Activated CD8-positive, alpha-beta T cell treated with anti-CD3 and anti-CD28 coated beads for 36 hours (primary cell): ENCODE data around the gene TLCD1. TPM values are rescaled to one million over a fixed set of nuclear protein-coding genes. Genes with fewer than 3 reads are reported as not detected.

Experiments used
- ATAC-seq: fragments of 200-7000 bp; cut with Tn5 transposase; one replicate; pipeline ENCODE4 v1.10.0; 2021; ENCODE audit warnings: mild to moderate bottlenecking, moderate library complexity
- CTCF ChIA-PET: fragments of 350-600 bp; sonication (Branson Sonifier 250); formaldehyde crosslinking; loops from one replicate; lab custom pipeline; 2021; ENCODE audit warnings: antibody characterized with exemption; lab: Charles Lee
- POLR2A ChIA-PET: fragments of 350-600 bp; sonication (Branson Sonifier 250); formaldehyde crosslinking; loops from one replicate; lab custom pipeline; 2021; ENCODE audit warnings: antibody characterized with exemption; lab: Charles Lee
- DNase-seq: peaks from one replicate; pipeline ENCODE4 v3.0.0-alpha.2; 2020
- H3K27ac Mint-ChIP-seq: one replicate; pipeline ENCODE4 v1.8.0; 2021; ENCODE audit warnings: mild to moderate bottlenecking, mixed read lengths
- H3K27me3 Mint-ChIP-seq: one replicate; pipeline ENCODE4 v1.8.0; 2021; ENCODE audit warnings: mixed read lengths
- H3K36me3 Mint-ChIP-seq: one replicate; pipeline ENCODE4 v1.8.0; 2021; ENCODE audit warnings: low read depth, mixed read lengths
- H3K4me1 Mint-ChIP-seq: one replicate; pipeline ENCODE4 v1.8.0; 2021; ENCODE audit warnings: low read depth, mixed read lengths
- H3K4me3 Mint-ChIP-seq: one replicate; pipeline ENCODE4 v1.8.0; 2021; ENCODE audit warnings: mild to moderate bottlenecking, moderate library complexity, mixed read lengths
- H3K9me3 Mint-ChIP-seq: one replicate; pipeline ENCODE4 v1.8.0; 2021; ENCODE audit warnings: mixed read lengths
- intact Hi-C: fragments of 100-400 bp; cut with micrococcal nuclease; formaldehyde crosslinking; loops from one replicate; pipeline ENCODE4 v1.10.0; 2022
- total RNA-seq, 2 experiments: library from RNA; stranded (reverse); gene quantifications; one replicate each; pipeline ENCODE4 v1.2.3, GENCODE V29; 2021
- TF ChIP-seq, protein P1 (sequence below): fragments of 200-600 bp; IDR thresholded peaks from one replicate; pipeline ENCODE4 v1.8.0; 2022; ENCODE audit warnings: antibody characterized with exemption, mild to moderate bottlenecking

TLCD1 gene
- total RNA-seq, 2 experiments from 2014 or later = 6.5 to 8.7 TPM

DNA sequence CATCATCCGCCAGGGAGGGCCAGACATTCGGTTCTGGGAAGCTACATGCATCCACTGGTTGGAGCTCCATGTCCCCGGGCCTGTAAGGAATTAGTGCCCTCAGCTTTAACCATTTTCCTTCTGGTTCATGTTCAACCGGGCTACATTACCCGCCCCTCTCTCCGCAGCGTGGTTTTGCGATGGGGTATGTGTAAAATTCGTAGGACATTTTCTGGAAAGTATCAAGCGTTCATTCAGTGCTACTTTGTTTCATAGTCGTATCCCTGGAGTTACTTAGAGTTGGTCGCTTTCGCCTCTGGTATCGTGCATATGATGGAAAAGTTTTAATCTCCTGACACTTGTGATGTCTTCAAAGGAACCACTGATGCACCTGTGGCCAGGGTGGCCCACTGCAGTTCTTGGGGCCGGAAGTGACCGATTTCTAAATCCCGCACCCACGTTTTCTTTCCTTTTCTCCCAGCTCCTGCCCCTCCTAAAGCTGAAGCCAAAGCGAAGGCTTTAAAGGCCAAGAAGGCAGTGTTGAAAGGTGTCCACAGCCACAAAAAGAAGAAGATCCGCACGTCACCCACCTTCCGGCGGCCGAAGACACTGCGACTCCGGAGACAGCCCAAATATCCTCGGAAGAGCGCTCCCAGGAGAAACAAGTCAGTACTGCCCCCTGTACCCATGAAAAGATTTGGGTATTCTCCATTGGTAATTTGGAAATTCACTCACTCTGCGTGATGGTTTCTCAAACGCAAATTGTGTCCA is 5.6 kb downstream of the TLCD1 start:
- Mint-ChIP-seq H3K4me1 (peaks cover 40% of the 10 kb centered on the region), H3K4me3 (peak overlapping the region; percentile 100), H3K27me3 (peaks cover 11% of the 10 kb centered on the region), H3K27ac (peak overlapping the region; percentile 99), H3K36me3 (peaks cover 56% of the 10 kb centered on the region), H3K9me3 (no peaks in the 10 kb centered on the region)
- DNase-seq (peak; percentile 58), ATAC-seq (no peak)
- POLR2A ChIA-PET = interaction anchor here (0.7 to 11.5 kb wide), 19 partner anchors 8 to 363 kb away, joined by 3 to 480 read pairs (median 6); partner anchors contain the start of genes BLTP2, NEK8, POLDIP2 and PROCA1
- TF ChIP-seq, protein P1, sequence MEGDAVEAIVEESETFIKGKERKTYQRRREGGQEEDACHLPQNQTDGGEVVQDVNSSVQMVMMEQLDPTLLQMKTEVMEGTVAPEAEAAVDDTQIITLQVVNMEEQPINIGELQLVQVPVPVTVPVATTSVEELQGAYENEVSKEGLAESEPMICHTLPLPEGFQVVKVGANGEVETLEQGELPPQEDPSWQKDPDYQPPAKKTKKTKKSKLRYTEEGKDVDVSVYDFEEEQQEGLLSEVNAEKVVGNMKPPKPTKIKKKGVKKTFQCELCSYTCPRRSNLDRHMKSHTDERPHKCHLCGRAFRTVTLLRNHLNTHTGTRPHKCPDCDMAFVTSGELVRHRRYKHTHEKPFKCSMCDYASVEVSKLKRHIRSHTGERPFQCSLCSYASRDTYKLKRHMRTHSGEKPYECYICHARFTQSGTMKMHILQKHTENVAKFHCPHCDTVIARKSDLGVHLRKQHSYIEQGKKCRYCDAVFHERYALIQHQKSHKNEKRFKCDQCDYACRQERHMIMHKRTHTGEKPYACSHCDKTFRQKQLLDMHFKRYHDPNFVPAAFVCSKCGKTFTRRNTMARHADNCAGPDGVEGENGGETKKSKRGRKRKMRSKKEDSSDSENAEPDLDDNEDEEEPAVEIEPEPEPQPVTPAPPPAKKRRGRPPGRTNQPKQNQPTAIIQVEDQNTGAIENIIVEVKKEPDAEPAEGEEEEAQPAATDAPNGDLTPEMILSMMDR = peak; percentile 32
- CTCF ChIA-PET = interaction anchor here (0.9 to 13.9 kb wide), 9 partner anchors 7 to 395 kb away, joined by 3 to 609 read pairs (median 4); partner anchors contain the start of genes BLTP2, PROCA1 and TRAF4
- intact Hi-C loops = no loop called here

DNA sequence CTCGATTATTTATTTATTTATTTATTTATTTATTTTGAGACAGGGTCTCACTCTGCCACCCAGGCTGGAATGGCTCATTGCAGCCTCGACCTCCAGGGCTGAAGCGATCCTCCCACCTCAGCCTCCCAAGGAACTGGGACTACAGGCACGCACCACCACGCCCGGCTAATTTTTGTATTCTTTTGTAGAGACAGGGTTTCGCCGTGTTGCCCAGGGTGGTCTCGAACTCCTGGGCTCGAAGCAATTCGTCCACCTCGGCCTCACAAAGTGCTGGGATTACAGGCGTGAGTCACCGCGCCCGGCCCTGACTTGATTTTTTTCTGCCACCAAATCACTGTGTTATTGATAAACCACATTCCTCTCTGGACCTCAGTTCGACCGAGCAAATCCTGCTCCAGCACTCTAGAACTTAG is 7.0 kb downstream of the TLCD1 start:
- Mint-ChIP-seq H3K36me3 (peaks cover 42% of the 10 kb centered on the region), H3K9me3 (no peaks in the 10 kb centered on the region), H3K27ac (peak overlapping the region; percentile 99), H3K4me3 (peak overlapping the region; percentile 100), H3K4me1 (peaks cover 29% of the 10 kb centered on the region), H3K27me3 (peaks cover 14% of the 10 kb centered on the region)
- TF ChIP-seq, protein P1 = no peak
- CTCF ChIA-PET = interaction anchor here (0.9 to 1.9 kb wide), 6 partner anchors 8 to 397 kb away, joined by 3 to 11 read pairs (median 4); partner anchors contain the start of genes BLTP2, NEK8 and PROCA1
- intact Hi-C loops = no loop called here
- POLR2A ChIA-PET = interaction anchor here (0.6 to 11.5 kb wide), 15 partner anchors 8 to 362 kb away, joined by 3 to 480 read pairs (median 8); partner anchors contain the start of genes BLTP2, NEK8, POLDIP2 and PROCA1
- DNase-seq (no peak), ATAC-seq (peak; percentile 0)

DNA sequence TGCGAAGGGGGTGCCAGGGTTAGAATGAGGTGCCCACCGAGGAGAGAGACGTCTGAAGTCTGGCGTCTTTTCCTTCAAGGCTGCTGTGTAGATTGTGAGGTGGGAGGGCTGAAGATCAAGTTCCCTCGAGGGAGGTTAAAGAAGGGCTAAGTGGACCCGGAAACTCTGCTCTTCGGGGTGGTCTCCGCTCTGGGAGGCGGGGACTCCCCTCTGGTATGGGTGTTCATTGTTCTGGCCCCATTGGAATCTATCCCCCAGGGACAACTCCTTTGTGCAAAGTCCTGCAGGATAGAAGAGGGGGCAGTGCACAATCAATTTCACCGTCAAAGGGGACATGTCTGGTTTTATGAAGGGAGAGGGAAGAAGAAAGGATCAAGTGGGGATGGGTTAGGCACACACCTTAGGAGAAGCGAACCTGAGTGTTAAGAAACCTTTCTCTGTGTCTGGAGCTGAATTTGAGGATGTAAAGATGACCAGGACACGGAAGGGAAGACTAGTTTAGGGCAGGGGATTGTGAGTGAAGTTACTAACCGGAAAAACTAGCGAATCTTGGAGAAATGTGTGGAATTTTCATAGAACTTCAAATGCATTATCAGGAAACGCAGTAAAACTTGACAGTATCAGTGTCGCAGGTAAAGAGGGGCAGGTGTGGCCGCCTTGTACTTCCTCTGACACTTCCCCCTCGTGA is 7.6 kb downstream of the TLCD1 start:
- Mint-ChIP-seq H3K27ac (peak overlapping the region; percentile 81), H3K4me1 (peaks cover 24% of the 10 kb centered on the region), H3K27me3 (peaks cover 14% of the 10 kb centered on the region), H3K36me3 (peaks cover 37% of the 10 kb centered on the region), H3K4me3 (peak overlapping the region; percentile 100), H3K9me3 (no peaks in the 10 kb centered on the region)
- ChIA-PET CTCF (interaction anchor here (1.9 kb wide), 1 partner anchor 235 kb away, joined by 11 read pairs; no protein-coding TSS in a partner anchor), POLR2A (interaction anchor here (4.1 to 11.5 kb wide), 2 partner anchors 7 to 25 kb away, joined by 31 to 480 read pairs; partner anchors contain the start of genes PROCA1 and TRAF4)
- DNase-seq (no peak), ATAC-seq (no peak)
- intact Hi-C loops = no loop called here
- TF ChIP-seq, protein P1 = no peak

DNA sequence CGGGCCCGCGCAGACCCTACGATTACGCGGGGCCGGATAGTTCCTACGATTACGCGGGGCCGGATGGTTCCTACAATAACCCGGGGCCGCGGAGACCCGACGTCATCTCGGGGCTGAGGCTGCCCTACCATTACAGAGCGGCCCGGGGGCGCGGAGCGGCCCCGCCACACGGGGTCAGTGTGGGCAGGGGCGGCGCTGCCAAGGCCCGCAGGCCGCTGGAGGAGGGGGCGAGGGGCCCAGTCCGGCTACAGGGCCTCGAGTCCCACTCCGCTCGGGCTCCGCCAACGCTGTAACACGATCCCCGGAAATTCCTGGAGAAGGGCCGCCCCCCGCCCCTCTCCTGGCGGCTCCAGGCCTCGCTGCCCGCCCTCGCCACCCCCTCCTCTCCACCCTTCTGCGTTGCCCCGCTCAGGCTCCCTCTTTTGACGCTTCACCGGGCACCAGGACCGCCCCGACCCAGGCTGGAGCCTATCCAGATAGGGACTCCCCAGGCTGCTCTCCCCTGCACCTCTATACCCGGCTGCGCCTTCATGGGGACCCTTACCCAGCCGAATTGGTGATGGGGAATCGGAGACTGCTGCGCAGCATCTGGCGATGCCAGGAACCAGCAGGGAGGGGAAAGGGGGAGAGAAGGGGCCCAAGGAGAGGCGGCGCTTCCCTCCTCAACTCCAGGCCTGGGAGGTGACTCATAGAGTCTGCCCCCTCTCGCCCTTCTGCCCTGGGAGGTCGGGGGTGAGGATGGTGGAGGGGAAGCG is 8.3 kb downstream of the TLCD1 start, which contains the start of gene RAB34:
Gene RAB34 (minus strand): TSS at position 291 of the 755 bp plus-strand sequence. CDS start 602 bp downstream, outside the sequence.
- Mint-ChIP-seq H3K4me3 (peak within 1 kb of the TSS; percentile 71), H3K4me1 (peaks cover 19% of the 10 kb centered on the region), H3K36me3 (peaks cover 30% of the 10 kb centered on the region), H3K27ac (peak within 1 kb of the TSS; percentile 81), H3K27me3 (peaks cover 14% of the 10 kb centered on the region), H3K9me3 (no peaks in the 10 kb centered on the region)
- intact Hi-C loops = no loop called here
- CTCF ChIA-PET = no interaction called here
- POLR2A ChIA-PET = no interaction called here
- DNase-seq (peak; percentile 58), ATAC-seq (no peak)
- TF ChIP-seq, protein P1 = no peak
